ENCODE results near the gene FMNL2.

FMNL2 gene

GRCh38 chr2:152637251-152637650 is 302.3 kb downstream of the FMNL2 start:
- Histone ChIP-seq H2AFZ (ENCODE audit: low read depth, low read length) (no peak overlapping the region), H3K9me3 (ENCODE audit: insufficient read depth, low read length, severe bottlenecking) (no peaks in the 10 kb centered on the region), H3K4me1 (ENCODE audit: insufficient read depth, low read length) (no peaks in the 10 kb centered on the region), H3K27me3 (ENCODE audit: insufficient read depth, low read length, poor library complexity) (no peaks in the 10 kb centered on the region), H3K9ac (ENCODE audit: low read depth, low read length) (no peak overlapping the region), H3K79me2 (ENCODE audit: insufficient read depth, low read length) (no peaks in the 10 kb centered on the region), H4K20me1 (ENCODE audit: insufficient read depth, low read length) (no peaks in the 10 kb centered on the region), H3K4me2 (ENCODE audit: insufficient read depth, low read length) (no peak overlapping the region), H3K4me3 (ENCODE audit: low read depth in 1 of 2, low read length in 2 of 2) (no peak overlapping the region), H3K27ac (ENCODE audit: low read length) (no peak overlapping the region), H3K36me3 (ENCODE audit: insufficient read depth, low read length) (no peaks in the 10 kb centered on the region)
- TF ChIP-seq EZH2 (IDR thresholded peaks at IDR 0.05; ENCODE audit: borderline replicate concordance, low read depth, low read length, severe bottlenecking), result no peak
- TF ChIP-seq, protein P1, sequence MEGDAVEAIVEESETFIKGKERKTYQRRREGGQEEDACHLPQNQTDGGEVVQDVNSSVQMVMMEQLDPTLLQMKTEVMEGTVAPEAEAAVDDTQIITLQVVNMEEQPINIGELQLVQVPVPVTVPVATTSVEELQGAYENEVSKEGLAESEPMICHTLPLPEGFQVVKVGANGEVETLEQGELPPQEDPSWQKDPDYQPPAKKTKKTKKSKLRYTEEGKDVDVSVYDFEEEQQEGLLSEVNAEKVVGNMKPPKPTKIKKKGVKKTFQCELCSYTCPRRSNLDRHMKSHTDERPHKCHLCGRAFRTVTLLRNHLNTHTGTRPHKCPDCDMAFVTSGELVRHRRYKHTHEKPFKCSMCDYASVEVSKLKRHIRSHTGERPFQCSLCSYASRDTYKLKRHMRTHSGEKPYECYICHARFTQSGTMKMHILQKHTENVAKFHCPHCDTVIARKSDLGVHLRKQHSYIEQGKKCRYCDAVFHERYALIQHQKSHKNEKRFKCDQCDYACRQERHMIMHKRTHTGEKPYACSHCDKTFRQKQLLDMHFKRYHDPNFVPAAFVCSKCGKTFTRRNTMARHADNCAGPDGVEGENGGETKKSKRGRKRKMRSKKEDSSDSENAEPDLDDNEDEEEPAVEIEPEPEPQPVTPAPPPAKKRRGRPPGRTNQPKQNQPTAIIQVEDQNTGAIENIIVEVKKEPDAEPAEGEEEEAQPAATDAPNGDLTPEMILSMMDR (IDR thresholded peaks at IDR 0.05; ENCODE audit: borderline replicate concordance, extremely low read depth, low read length, poor library complexity, severe bottlenecking), result no peak
- ATAC-seq (ENCODE audit: insufficient read depth, low read depth), result no peak
- DNase-seq, result no peak

DNA sequence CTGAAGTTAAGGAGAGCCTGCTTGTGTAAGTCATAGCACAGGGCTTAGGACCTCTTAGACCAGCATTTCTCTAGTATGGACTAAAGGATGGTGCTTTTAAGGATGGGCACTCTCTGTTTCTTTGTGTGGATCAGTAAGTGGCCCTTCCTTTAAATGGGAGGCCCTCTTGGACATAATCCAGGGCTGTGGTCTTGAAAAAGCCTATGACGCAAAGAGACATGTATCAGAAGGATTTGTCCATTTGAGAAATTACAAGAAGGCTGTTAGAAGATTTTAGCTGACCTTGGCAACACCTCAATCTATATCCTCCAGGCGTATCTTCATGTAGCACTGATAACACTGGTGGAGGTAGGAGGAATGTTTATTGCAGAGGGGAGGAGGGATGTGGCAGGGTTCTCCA is 303.1 kb downstream of the FMNL2 start:
- ATAC-seq (ENCODE audit: insufficient read depth, low read depth), result no peak
- H3K4me2 ChIP-seq (ENCODE audit: insufficient read depth, low read length), result no peak overlapping the region
- H3K27me3 ChIP-seq (ENCODE audit: insufficient read depth, low read length, poor library complexity), result no peaks in the 10 kb centered on the region
- TF ChIP-seq, protein P1 (IDR thresholded peaks at IDR 0.05; ENCODE audit: borderline replicate concordance, extremely low read depth, low read length, poor library complexity, severe bottlenecking), result no peak
- TF ChIP-seq EZH2 (IDR thresholded peaks at IDR 0.05; ENCODE audit: borderline replicate concordance, low read depth, low read length, severe bottlenecking), result no peak
- no peak overlapping the region for H3K27ac ChIP-seq (ENCODE audit: low read length)
- no peaks in the 10 kb centered on the region for H3K36me3 ChIP-seq (ENCODE audit: insufficient read depth, low read length)
- H3K9me3 ChIP-seq (ENCODE audit: insufficient read depth, low read length, severe bottlenecking), result no peaks in the 10 kb centered on the region
- no peaks in the 10 kb centered on the region for H3K4me1 ChIP-seq (ENCODE audit: insufficient read depth, low read length)
- H3K4me3 ChIP-seq (ENCODE audit: low read depth in 1 of 2, low read length in 2 of 2), result no peak overlapping the region
- DNase-seq, result no peak
- H3K9ac ChIP-seq (ENCODE audit: low read depth, low read length), result no peak overlapping the region
- no peaks in the 10 kb centered on the region for H3K79me2 ChIP-seq (ENCODE audit: insufficient read depth, low read length)
- no peaks in the 10 kb centered on the region for H4K20me1 ChIP-seq (ENCODE audit: insufficient read depth, low read length)
- H2AFZ ChIP-seq (ENCODE audit: low read depth, low read length), result no peak overlapping the region

- Histone ChIP-seq H3K4me3 (ENCODE audit: low read depth in 1 of 2, low read length in 2 of 2) (no peak overlapping the region), H2AFZ (ENCODE audit: low read depth, low read length) (no peak overlapping the region), H3K79me2 (ENCODE audit: insufficient read depth, low read length) (no peaks in the 10 kb centered on the region), H3K4me1 (ENCODE audit: insufficient read depth, low read length) (no peaks in the 10 kb centered on the region), H3K4me2 (ENCODE audit: insufficient read depth, low read length) (no peak overlapping the region), H3K27ac (ENCODE audit: low read length) (no peak overlapping the region), H4K20me1 (ENCODE audit: insufficient read depth, low read length) (no peaks in the 10 kb centered on the region), H3K9me3 (ENCODE audit: insufficient read depth, low read length, severe bottlenecking) (no peaks in the 10 kb centered on the region), H3K27me3 (ENCODE audit: insufficient read depth, low read length, poor library complexity) (no peaks in the 10 kb centered on the region), H3K36me3 (ENCODE audit: insufficient read depth, low read length) (no peaks in the 10 kb centered on the region), H3K9ac (ENCODE audit: low read depth, low read length) (no peak overlapping the region)
- ATAC-seq (ENCODE audit: insufficient read depth, low read depth) (no peak), DNase-seq (no peak)
- no peak for TF ChIP-seq EZH2 (IDR thresholded peaks at IDR 0.05; ENCODE audit: borderline replicate concordance, low read depth, low read length, severe bottlenecking)
- TF ChIP-seq, protein P1 (IDR thresholded peaks at IDR 0.05; ENCODE audit: borderline replicate concordance, extremely low read depth, low read length, poor library complexity, severe bottlenecking), result no peak
These were observed 303.6 kb downstream of the FMNL2 start for GRCh38 chr2:152638590-152638989.
